Stimulated activated naive CD8-positive, alpha-beta T cell treated with anti-CD3 and anti-CD28 coated beads, Interleukin-15, Interleukin-2, amounts not matched to agents 100 U/mL and 50 U/mL, for 24 hours (primary cell): ENCODE results near the gene PGA5.

Experiments
- ATAC-seq: fragments of 150-1000 bp; cut with Tn5 transposase; one replicate; pipeline ENCODE4 v1.10.0; 2021
- DNase-seq: peaks from one replicate; pipeline ENCODE4 v3.0.0; 2021

The PGA5 gene

DNA sequence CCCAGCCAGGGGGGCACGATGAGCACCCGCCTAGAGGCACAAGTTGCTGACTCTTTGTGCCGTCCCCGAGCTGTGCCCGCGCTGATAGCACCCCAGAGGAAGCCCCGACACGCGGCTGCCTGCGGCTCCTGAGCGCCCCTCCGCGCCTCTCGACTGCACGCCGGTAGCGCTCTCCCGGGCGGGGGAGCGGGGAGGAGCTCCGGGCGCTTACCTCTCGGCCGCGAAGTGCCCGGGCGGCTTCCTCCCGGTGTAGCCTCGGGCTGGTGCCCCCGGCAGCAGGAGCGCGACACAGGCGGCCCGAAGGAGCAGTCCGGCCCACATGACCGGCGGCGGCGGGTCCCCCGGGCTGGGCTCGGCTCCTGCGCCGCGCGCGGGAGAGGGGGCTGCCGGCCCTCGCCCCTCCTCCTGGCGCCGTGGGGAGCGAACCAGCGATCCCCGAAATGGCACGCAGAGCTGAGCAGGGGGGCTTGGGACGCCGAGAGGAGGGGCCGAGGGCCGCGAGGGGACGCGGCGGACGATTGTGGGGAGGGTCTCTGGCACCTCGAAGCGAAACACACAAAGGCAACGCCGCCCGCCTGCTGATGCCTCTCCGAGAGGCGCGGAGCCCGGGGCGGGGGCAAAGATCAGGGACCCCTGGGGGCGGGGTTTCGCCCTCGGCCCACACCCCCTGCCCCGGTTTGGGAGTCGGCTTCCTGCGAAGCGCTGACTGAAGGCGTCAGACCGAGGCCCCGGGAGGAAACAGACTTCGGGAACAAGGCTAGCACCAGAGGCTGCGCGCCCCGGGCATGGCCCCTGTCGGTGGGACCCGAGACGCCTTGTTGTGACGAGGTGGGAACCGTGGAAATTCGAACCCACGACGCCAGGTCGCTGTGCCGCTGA, 54.0 kb downstream of the PGA5 start, which contains the start of gene VWCE:
Gene VWCE (minus strand): TSS at position 600 of the 879 bp plus-strand sequence. CDS start 279 bp downstream, at position 321.
- DNase-seq (peak; percentile 82), ATAC-seq (peak; percentile 77)

GRCh38 chr11:61295596-61295926, 54.6 kb downstream of the PGA5 start:
- DNase-seq = no peak
- ATAC-seq = peak; percentile 6

DNA sequence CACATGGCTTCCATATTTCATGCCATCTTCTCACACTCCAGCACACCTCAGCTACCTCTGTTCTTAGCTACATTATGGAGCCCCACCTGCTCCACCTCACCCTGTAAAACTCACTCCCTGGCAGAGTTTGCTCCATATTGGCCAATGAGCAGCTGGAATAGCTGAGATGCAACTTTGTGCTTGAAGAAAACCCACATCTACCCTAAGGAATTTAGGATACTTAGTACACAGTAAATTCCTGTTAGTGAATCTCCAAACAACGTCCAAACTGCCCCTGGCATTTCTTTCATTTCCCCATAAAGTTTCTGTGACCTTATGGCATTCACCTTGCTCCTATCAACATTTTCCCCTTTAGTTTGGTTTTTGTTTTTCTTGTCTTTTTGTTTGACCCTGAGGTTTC, 56.4 kb downstream of the PGA5 start:
- no peak for ATAC-seq
- no peak for DNase-seq

DNA sequence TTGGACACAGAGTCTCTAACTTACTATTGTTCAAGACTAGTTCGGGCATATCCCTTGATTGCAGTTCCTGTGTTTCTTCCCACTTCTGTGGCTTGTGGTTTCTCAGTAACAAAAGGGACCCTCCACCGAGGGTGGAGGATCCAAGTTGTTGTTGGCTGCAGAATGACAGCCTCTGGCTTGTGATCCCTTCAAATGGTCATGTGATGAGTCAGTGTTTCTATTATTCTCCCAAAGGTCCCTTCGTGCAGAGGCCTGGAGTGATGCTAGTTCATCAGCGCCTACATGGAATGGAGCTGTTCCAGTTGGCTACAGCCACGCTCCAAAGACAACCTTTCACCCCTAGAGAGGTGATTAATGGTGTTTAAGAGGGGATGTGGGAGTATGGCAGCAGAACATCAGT, 56.8 kb downstream of the PGA5 start:
- DNase-seq (no peak), ATAC-seq (no peak)

- no peak for DNase-seq
- ATAC-seq = no peak
Measured at GRCh38 chr11:61298663-61299244, 57.8 kb downstream of the PGA5 start.
